GM18508 (cell line): Measurements from ENCODE around the gene MAGEH1.
A peak's percentile ranks its signal among the peaks of the same experiment; 100 is the strongest.

Experiments used
- ATAC-seq: cut with Tn5 transposase; IDR thresholded peaks from one replicate; pipeline ENCODE4 v1.9.1; 2021; ENCODE audit warnings: moderate number of reproducible peaks; ENCODE audit not compliant: insufficient read depth, unreplicated experiment

MAGEH1 gene

GRCh38 chrX:55489314-55490009 is 37.5 kb downstream of the MAGEH1 start, which contains the start of gene USP51:
Gene USP51, minus strand, starts transcription at chrX:55489848. Its CDS starts 909 bp downstream, at chrX:55488939.
- peak; percentile 34 for ATAC-seq

DNA sequence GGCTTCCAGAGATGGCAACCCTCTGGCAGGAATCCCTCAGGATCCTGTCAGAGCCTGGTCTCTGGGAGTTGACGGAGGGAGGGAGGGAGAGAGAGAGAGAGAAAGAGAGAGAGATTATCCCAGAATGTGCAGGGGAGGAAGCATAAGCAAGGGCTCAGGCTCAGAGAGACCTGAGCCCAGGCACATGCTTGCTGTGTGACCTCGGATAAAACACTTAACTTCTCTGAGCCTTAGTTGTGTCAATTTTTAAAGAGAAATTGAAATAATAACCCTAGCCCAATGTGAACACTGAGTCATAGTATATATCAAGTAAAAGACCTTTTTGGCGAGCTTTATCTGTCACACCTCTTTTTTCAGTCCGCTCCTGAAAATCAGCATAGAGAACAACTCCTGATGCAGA is 38.2 kb downstream of the MAGEH1 start:
- no peak for ATAC-seq

GRCh38 chrX:55490974-55491373 is 39.0 kb downstream of the MAGEH1 start:
- no peak for ATAC-seq
